NT2/D1 (cell line): ENCODE data around the gene EPB41.

Source experiments
- SUZ12 ChIP-seq: IDR thresholded peaks from 2 replicates; pipeline ENCODE4 v1.6.1; 2011; ENCODE audit not compliant: insufficient read length, insufficient read depth; ENCODE audit errors: extremely low read depth
- ZNF274 ChIP-seq: IDR thresholded peaks from 2 replicates; pipeline ENCODE4 v1.6.1; 2011; ENCODE audit warnings: mild to moderate bottlenecking, low read depth, low read length

- TF ChIP-seq SUZ12 (no peak), ZNF274 (no peak)
Measured at GRCh38 chr1:28985427-28985826, 71.1 kb downstream of the EPB41 start.
